ENCODE measurements around the gene TACR2.

TACR2 gene

GRCh38 chr10:69416695-69417094 lies at the start of gene TACR2:
TSS of gene TACR2 (minus strand) at chr10:69416918. CDS start at chr10:69416323, 595 bp downstream.
- no peak for DNase-seq (ENCODE audit: low read depth)

- DNase-seq (ENCODE audit: low read depth) = no peak
Measured at GRCh38 chr10:69466158-69466490, 49.4 kb upstream of the TACR2 start.

GRCh38 chr10:69465457-69466157 lies 48.9 kb upstream of the TACR2 start:
- no peak for DNase-seq (ENCODE audit: low read depth)

- DNase-seq (ENCODE audit: low read depth) = no peak
Measured at GRCh38 chr10:69464801-69465401, 48.2 kb upstream of the TACR2 start.

GRCh38 chr10:69464401-69464800 lies 47.7 kb upstream of the TACR2 start:
- no peak for DNase-seq (ENCODE audit: low read depth)

GRCh38 chr10:69463886-69464285 lies 47.2 kb upstream of the TACR2 start:
- DNase-seq (ENCODE audit: low read depth) = no peak

- no peak for DNase-seq (ENCODE audit: low read depth)
Measured at GRCh38 chr10:69461243-69462025, 44.7 kb upstream of the TACR2 start.

- no peak for DNase-seq (ENCODE audit: low read depth)
Measured at GRCh38 chr10:69460576-69461242, 44.0 kb upstream of the TACR2 start.

- no peak for DNase-seq (ENCODE audit: low read depth)
Measured at GRCh38 chr10:69459893-69460575, 43.3 kb upstream of the TACR2 start.

GRCh38 chr10:69459101-69459790 lies 42.5 kb upstream of the TACR2 start:
- DNase-seq (ENCODE audit: low read depth) = no peak

GRCh38 chr10:69458430-69459100 lies 41.8 kb upstream of the TACR2 start:
- peak; percentile 29 for DNase-seq (ENCODE audit: low read depth)

- no peak for DNase-seq (ENCODE audit: low read depth)
Measured at GRCh38 chr10:69457771-69458237, 41.1 kb upstream of the TACR2 start.

GRCh38 chr10:69456880-69457693 lies 40.4 kb upstream of the TACR2 start:
- peak; percentile 58 for DNase-seq (ENCODE audit: low read depth)

- DNase-seq (ENCODE audit: low read depth) = no peak
Measured at GRCh38 chr10:69455006-69455763, 38.5 kb upstream of the TACR2 start.

- DNase-seq (ENCODE audit: low read depth) = no peak
Measured at GRCh38 chr10:69453795-69454194, 37.1 kb upstream of the TACR2 start.

GRCh38 chr10:69452676-69453415 lies 36.1 kb upstream of the TACR2 start:
- no peak for DNase-seq (ENCODE audit: low read depth)

GRCh38 chr10:69451784-69452251 lies 35.1 kb upstream of the TACR2 start:
- DNase-seq (ENCODE audit: low read depth) = no peak

GRCh38 chr10:69451209-69451783 lies 34.6 kb upstream of the TACR2 start, which contains the start of gene TSPAN15:
TSS of gene TSPAN15 (plus strand) at chr10:69451465. CDS start at chr10:69451595, 130 bp downstream.
- peak; percentile 77 for DNase-seq (ENCODE audit: low read depth)
